DND-41 (cell line): ENCODE measurements around the gene CA11.

Experiments used
- ATAC-seq: fragments of 200-7000 bp; cut with Tn5 transposase; 3 replicates; pipeline ENCODE4 v1.9.1; 2021; ENCODE audit warnings: low read depth; ENCODE audit not compliant: insufficient read depth
- DNase-seq: peaks from one replicate; pipeline ENCODE4 v3.0.0-alpha.2; 2020
- H2AFZ ChIP-seq: 2 replicates; pipeline ENCODE4 v1.6.0; 2012; ENCODE audit warnings: low read depth, low read length
- H3K27ac ChIP-seq: 2 replicates; pipeline ENCODE4 v1.5.1; 2012; ENCODE audit warnings: low read length, inconsistent platforms
- H3K27me3 ChIP-seq: fragments of 200-600 bp; sonication (generic); 2 replicates; pipeline ENCODE4 v1.6.0; 2012; ENCODE audit warnings: low read length, mild to moderate bottlenecking, inconsistent platforms; ENCODE audit not compliant: insufficient read depth, poor library complexity
- H3K36me3 ChIP-seq: 2 replicates; pipeline ENCODE4 v1.5.1; 2012; ENCODE audit warnings: low read length, inconsistent platforms; ENCODE audit not compliant: insufficient read depth
- H3K4me1 ChIP-seq: 2 replicates; pipeline ENCODE4 v1.5.1; 2012; ENCODE audit warnings: mild to moderate bottlenecking, low read length; ENCODE audit not compliant: insufficient read depth
- H3K4me2 ChIP-seq: 2 replicates; pipeline ENCODE4 v1.6.0; 2012; ENCODE audit warnings: mild to moderate bottlenecking, moderate library complexity, low read length, inconsistent platforms; ENCODE audit not compliant: insufficient read depth
- H3K4me3 ChIP-seq, 2 experiments: fragments of 200-600 bp in 1 of 2; shearing (Covaris generic) in 1 of 2; 2 replicates each; pipeline ENCODE4 v1.5.1; 2012 to 2016; ENCODE audit warnings: inconsistent platforms in 2 of 2, low read length in 2 of 2, mild to moderate bottlenecking in 2 of 2, low read depth in 1 of 2, moderate library complexity in 1 of 2
- H3K79me2 ChIP-seq: 2 replicates; pipeline ENCODE4 v1.6.0; 2012; ENCODE audit warnings: low read length, inconsistent platforms; ENCODE audit not compliant: insufficient read depth
- H3K9ac ChIP-seq: 2 replicates; pipeline ENCODE4 v1.6.0; 2012; ENCODE audit warnings: low read depth, mild to moderate bottlenecking, inconsistent platforms, low read length, moderate library complexity
- H3K9me3 ChIP-seq: 2 replicates; pipeline ENCODE4 v1.5.1; 2012; ENCODE audit warnings: low read length, moderate library complexity, mild to moderate bottlenecking, inconsistent platforms; ENCODE audit not compliant: insufficient read depth, severe bottlenecking
- H4K20me1 ChIP-seq: 2 replicates; pipeline ENCODE4 v1.6.0; 2012; ENCODE audit warnings: low read length; ENCODE audit not compliant: insufficient read depth
- CTCF ChIP-seq: IDR thresholded peaks from 2 replicates; pipeline ENCODE4 v1.5.1; 2012; ENCODE audit warnings: borderline replicate concordance, low read length, moderate library complexity, mild to moderate bottlenecking; ENCODE audit not compliant: poor library complexity, severe bottlenecking; ENCODE audit errors: extremely low read depth
- EZH2 ChIP-seq: IDR thresholded peaks from 3 replicates; pipeline ENCODE4 v1.6.1; 2012; ENCODE audit warnings: borderline replicate concordance, low read depth, mild to moderate bottlenecking, moderate library complexity, low read length, inconsistent platforms; ENCODE audit not compliant: severe bottlenecking

Gene CA11

GRCh38 chr19:48661711-48662090 lies 15.7 kb upstream of the CA11 start:
- Histone ChIP-seq H3K27ac (peak overlapping the region; percentile 78), H3K4me1 (peaks cover 20% of the 10 kb centered on the region), H3K36me3 (no peaks in the 10 kb centered on the region), H3K27me3 (no peaks in the 10 kb centered on the region), H4K20me1 (no peaks in the 10 kb centered on the region), H3K4me2 (peak overlapping the region; percentile 61), H3K79me2 (no peaks in the 10 kb centered on the region), H3K9me3 (no peaks in the 10 kb centered on the region), H3K4me3 (peak overlapping the region in 1 of 2 experiments; percentile 39; a peak in 1 of 4 replicates), H3K9ac (peak overlapping the region; percentile 39), H2AFZ (peak overlapping the region; percentile 84)
- TF ChIP-seq EZH2 (no peak), CTCF (no peak)
- no peak for DNase-seq
- ATAC-seq, result no peak

GRCh38 chr19:48660852-48661710 lies 15.1 kb upstream of the CA11 start:
- peak; percentile 95 for ATAC-seq

GRCh38 chr19:48659768-48660167 lies 13.8 kb upstream of the CA11 start:
- H3K79me2 ChIP-seq, result no peaks in the 10 kb centered on the region
- H3K9me3 ChIP-seq, result no peaks in the 10 kb centered on the region
- H3K27me3 ChIP-seq, result no peaks in the 10 kb centered on the region
- peaks cover 21% of the 10 kb centered on the region for H3K4me1 ChIP-seq
- no peak for ATAC-seq
- H4K20me1 ChIP-seq, result no peaks in the 10 kb centered on the region
- no peak overlapping the region for H3K9ac ChIP-seq
- DNase-seq, result no peak
- H3K36me3 ChIP-seq, result no peaks in the 10 kb centered on the region
- H3K4me3 ChIP-seq, result no peak overlapping the region
- H2AFZ ChIP-seq, result no peak overlapping the region
- H3K27ac ChIP-seq, result no peak overlapping the region
- TF ChIP-seq EZH2 (no peak), CTCF (no peak)
- H3K4me2 ChIP-seq, result no peak overlapping the region

More at GRCh38 chr19:48660852-48661710, 15.1 kb upstream of the CA11 start:
- Histone ChIP-seq H3K27ac (peak overlapping the region; percentile 78), H3K79me2 (no peaks in the 10 kb centered on the region), H4K20me1 (no peaks in the 10 kb centered on the region), H3K27me3 (no peaks in the 10 kb centered on the region), H3K4me3 (peak overlapping the region in 1 of 2 experiments; percentile 39; a peak in 2 of 4 replicates), H3K9ac (peak overlapping the region; percentile 39), H3K9me3 (no peaks in the 10 kb centered on the region), H3K4me1 (peaks cover 20% of the 10 kb centered on the region), H2AFZ (peak overlapping the region; percentile 84), H3K4me2 (peak overlapping the region; percentile 61), H3K36me3 (no peaks in the 10 kb centered on the region)
- no peak for TF ChIP-seq CTCF
- TF ChIP-seq EZH2, result no peak
- DNase-seq, result peak; percentile 94
